ENCODE results near the gene PTH1R.

PTH1R gene

GRCh38 chr3:46874430-46874829 is 3.1 kb upstream of the PTH1R start:
- TF ChIP-seq CTCF (IDR thresholded peaks at IDR 0.05; ENCODE audit: low read depth, low read length) (no peak), POLR2A (IDR thresholded peaks at IDR 0.05; ENCODE audit: extremely low read depth, insufficient read length) (no peak), MYC (IDR thresholded peaks at IDR 0.05; ENCODE audit: low read depth, low read length) (no peak), MAX (IDR thresholded peaks at IDR 0.05; ENCODE audit: low read depth, low read length) (no peak)
- DNase-seq (ENCODE audit: low read depth) = no peak
- H3K4me3 ChIP-seq (ENCODE audit: low read depth, low read length) = no peak overlapping the region

GRCh38 chr3:46875560-46875959 is 2.0 kb upstream of the PTH1R start:
- TF ChIP-seq MYC (IDR thresholded peaks at IDR 0.05; ENCODE audit: low read depth, low read length) (no peak), POLR2A (IDR thresholded peaks at IDR 0.05; ENCODE audit: extremely low read depth, insufficient read length) (no peak), MAX (IDR thresholded peaks at IDR 0.05; ENCODE audit: low read depth, low read length) (no peak), CTCF (IDR thresholded peaks at IDR 0.05; ENCODE audit: low read depth, low read length) (no peak)
- DNase-seq (ENCODE audit: low read depth) = no peak

GRCh38 chr3:46876313-46877300 is 914 bp upstream of the PTH1R start:
- no peak for TF ChIP-seq MYC (IDR thresholded peaks at IDR 0.05; ENCODE audit: low read depth, low read length)
- TF ChIP-seq MAX (IDR thresholded peaks at IDR 0.05; ENCODE audit: low read depth, low read length) = no peak
- no peak for TF ChIP-seq POLR2A (IDR thresholded peaks at IDR 0.05; ENCODE audit: extremely low read depth, insufficient read length)
- no peak for TF ChIP-seq CTCF (IDR thresholded peaks at IDR 0.05; ENCODE audit: low read depth, low read length)
- DNase-seq (ENCODE audit: low read depth) = no peak
- H3K4me3 ChIP-seq (ENCODE audit: low read depth, low read length) = no peak overlapping the region

More at GRCh38 chr3:46875560-46875959, 2.0 kb upstream of the PTH1R start:
- H3K4me3 ChIP-seq (ENCODE audit: low read depth, low read length) = no peak overlapping the region

GRCh38 chr3:46878781-46879436 is 1.4 kb downstream of the PTH1R start:
- no peak overlapping the region for H3K4me3 ChIP-seq (ENCODE audit: low read depth, low read length)
- TF ChIP-seq POLR2A (IDR thresholded peaks at IDR 0.05; ENCODE audit: extremely low read depth, insufficient read length) (no peak), MAX (IDR thresholded peaks at IDR 0.05; ENCODE audit: low read depth, low read length) (no peak), MYC (IDR thresholded peaks at IDR 0.05; ENCODE audit: low read depth, low read length) (no peak), CTCF (IDR thresholded peaks at IDR 0.05; ENCODE audit: low read depth, low read length) (no peak)
- DNase-seq (ENCODE audit: low read depth) = no peak

- H3K4me3 ChIP-seq (ENCODE audit: low read depth, low read length) = no peak overlapping the region
- no peak for TF ChIP-seq POLR2A (IDR thresholded peaks at IDR 0.05; ENCODE audit: extremely low read depth, insufficient read length)
- no peak for TF ChIP-seq MAX (IDR thresholded peaks at IDR 0.05; ENCODE audit: low read depth, low read length)
- no peak for TF ChIP-seq CTCF (IDR thresholded peaks at IDR 0.05; ENCODE audit: low read depth, low read length)
- TF ChIP-seq MYC (IDR thresholded peaks at IDR 0.05; ENCODE audit: low read depth, low read length) = no peak
Observed at GRCh38 chr3:46880884-46881595, 3.5 kb downstream of the PTH1R start.

More at GRCh38 chr3:46880884-46881595, 3.5 kb downstream of the PTH1R start:
- DNase-seq (ENCODE audit: low read depth) = no peak

Data from NB4 (cell line).